Nephron progenitor cell (in vitro differentiated cells): ENCODE measurements around the gene LRRC7.
"Not testable (repeated sequence)": the region's sequence is repeated elsewhere in the genome, so short reads cannot be mapped to it uniquely, and the experiment has no call there.

Experiments
- DNase-seq: peaks from one replicate; pipeline ENCODE4 v3.0.0; 2021
- H3K27ac Mint-ChIP-seq: 2 replicates; pipeline ENCODE4 v1.8.0; 2021; ENCODE audit warnings: mild to moderate bottlenecking, moderate library complexity, mixed read lengths
- H3K27me3 Mint-ChIP-seq: 2 replicates; pipeline ENCODE4 v1.8.0; 2021; ENCODE audit warnings: mild to moderate bottlenecking, low read depth, mixed read lengths; ENCODE audit not compliant: poor library complexity
- H3K36me3 Mint-ChIP-seq: 2 replicates; pipeline ENCODE4 v1.8.0; 2021; ENCODE audit warnings: low read depth, mixed read lengths
- H3K4me1 Mint-ChIP-seq: 2 replicates; pipeline ENCODE4 v1.8.0; 2021; ENCODE audit warnings: mixed read lengths
- H3K4me3 Mint-ChIP-seq: 2 replicates; pipeline ENCODE4 v1.8.0; 2021; ENCODE audit warnings: mild to moderate bottlenecking, moderate library complexity, mixed read lengths
- H3K9me3 Mint-ChIP-seq: 2 replicates; pipeline ENCODE4 v1.8.0; 2021; ENCODE audit warnings: mild to moderate bottlenecking, moderate library complexity, mixed read lengths
- CTCF ChIP-seq: fragments of 200-600 bp; sonication (generic); IDR thresholded peaks from 2 replicates; pipeline ENCODE4 v1.5.0; 2021; ENCODE audit warnings: antibody characterized with exemption

Gene LRRC7

GRCh38 chr1:69702085-69702484, 134.4 kb downstream of the LRRC7 start:
- Mint-ChIP-seq H3K36me3 (no peaks in the 10 kb centered on the region), H3K9me3 (no peaks in the 10 kb centered on the region), H3K27ac (no peak overlapping the region), H3K4me1 (no peaks in the 10 kb centered on the region), H3K27me3 (no peaks in the 10 kb centered on the region), H3K4me3 (no peak overlapping the region)
- DNase-seq, result no peak
- TF ChIP-seq CTCF, result no peak

- Mint-ChIP-seq H3K4me1 (no peaks in the 10 kb centered on the region), H3K27me3 (no peaks in the 10 kb centered on the region), H3K9me3 (no peaks in the 10 kb centered on the region), H3K36me3 (no peaks in the 10 kb centered on the region), H3K27ac (no peak overlapping the region), H3K4me3 (no peak overlapping the region)
- no peak for DNase-seq
- no peak for TF ChIP-seq CTCF
These were observed 138.8 kb downstream of the LRRC7 start for GRCh38 chr1:69706473-69706872.

- no peaks in the 10 kb centered on the region for H3K4me1 Mint-ChIP-seq
These were observed 139.4 kb downstream of the LRRC7 start for GRCh38 chr1:69707103-69707502.

GRCh38 chr1:69710484-69711189, 142.9 kb downstream of the LRRC7 start:
- H3K9me3 Mint-ChIP-seq, result no peaks in the 10 kb centered on the region
- DNase-seq, result no peak

More at GRCh38 chr1:69707103-69707502, 139.4 kb downstream of the LRRC7 start:
- no peak overlapping the region for H3K4me3 Mint-ChIP-seq
- DNase-seq, result no peak
- no peaks in the 10 kb centered on the region for H3K27me3 Mint-ChIP-seq
- H3K27ac Mint-ChIP-seq, result no peak overlapping the region
- no peaks in the 10 kb centered on the region for H3K9me3 Mint-ChIP-seq
- no peak for TF ChIP-seq CTCF
- no peaks in the 10 kb centered on the region for H3K36me3 Mint-ChIP-seq

GRCh38 chr1:69711190-69711930, 143.6 kb downstream of the LRRC7 start:
- Mint-ChIP-seq H3K4me3 (no peak overlapping the region), H3K4me1 (no peaks in the 10 kb centered on the region), H3K27me3 (no peaks in the 10 kb centered on the region), H3K9me3 (no peaks in the 10 kb centered on the region), H3K36me3 (no peaks in the 10 kb centered on the region), H3K27ac (no peak overlapping the region)
- no peak for DNase-seq
- TF ChIP-seq CTCF, result no peak

More at GRCh38 chr1:69710484-69711189, 142.9 kb downstream of the LRRC7 start:
- H3K4me1 Mint-ChIP-seq, result no peaks in the 10 kb centered on the region
- no peaks in the 10 kb centered on the region for H3K27me3 Mint-ChIP-seq
- TF ChIP-seq CTCF, result no peak
- H3K36me3 Mint-ChIP-seq, result no peaks in the 10 kb centered on the region
- no peak overlapping the region for H3K4me3 Mint-ChIP-seq
- no peak overlapping the region for H3K27ac Mint-ChIP-seq

GRCh38 chr1:69717834-69718233, 150.1 kb downstream of the LRRC7 start:
- H3K4me1 Mint-ChIP-seq, H3K4me3 Mint-ChIP-seq, H3K9me3 Mint-ChIP-seq, H3K36me3 Mint-ChIP-seq, H3K27ac Mint-ChIP-seq, H3K27me3 Mint-ChIP-seq, DNase-seq: not testable (repeated sequence)
